Stimulated activated CD8-positive, alpha-beta memory T cell treated with anti-CD3 and anti-CD28 coated beads, Interleukin-7, amount 100 ng/mL, for 24 hours (primary cell): ENCODE data around the gene RABGAP1.

Experiments
- DNase-seq: peaks from one replicate; pipeline ENCODE4 v3.0.0-alpha.2; 2020; ENCODE audit warnings: low read depth

RABGAP1 gene

GRCh38 chr9:123046406-123047195 lies 105.8 kb downstream of the RABGAP1 start:
- no peak for DNase-seq

- no peak for DNase-seq
Observed at GRCh38 chr9:123048748-123049147, 107.9 kb downstream of the RABGAP1 start.

- no peak for DNase-seq
Observed at GRCh38 chr9:123049589-123050222, 108.9 kb downstream of the RABGAP1 start.

GRCh38 chr9:123053046-123053445 lies 112.2 kb downstream of the RABGAP1 start:
- DNase-seq = no peak

GRCh38 chr9:123053711-123054110 lies 112.9 kb downstream of the RABGAP1 start:
- DNase-seq = no peak

GRCh38 chr9:123058834-123059233 lies 118.0 kb downstream of the RABGAP1 start:
- DNase-seq = no peak

GRCh38 chr9:123059472-123060220 lies 118.8 kb downstream of the RABGAP1 start:
- DNase-seq = no peak

GRCh38 chr9:123061216-123061615 lies 120.4 kb downstream of the RABGAP1 start:
- no peak for DNase-seq

GRCh38 chr9:123062351-123063176 lies 121.7 kb downstream of the RABGAP1 start:
- no peak for DNase-seq

- no peak for DNase-seq
Observed at GRCh38 chr9:123063177-123063598, 122.4 kb downstream of the RABGAP1 start.

- DNase-seq = no peak
Observed at GRCh38 chr9:123063896-123064295, 123.1 kb downstream of the RABGAP1 start.

- DNase-seq = no peak
Observed at GRCh38 chr9:123064716-123065115, 123.9 kb downstream of the RABGAP1 start.

- DNase-seq = no peak
Observed at GRCh38 chr9:123065196-123065595, 124.4 kb downstream of the RABGAP1 start.

GRCh38 chr9:123067136-123067535 lies 126.3 kb downstream of the RABGAP1 start:
- DNase-seq = no peak

GRCh38 chr9:123069010-123069481 lies 128.2 kb downstream of the RABGAP1 start:
- DNase-seq = no peak

GRCh38 chr9:123070198-123070597 lies 129.4 kb downstream of the RABGAP1 start:
- DNase-seq = no peak

- DNase-seq = no peak
Observed at GRCh38 chr9:123072407-123072995, 131.7 kb downstream of the RABGAP1 start.

- no peak for DNase-seq
Observed at GRCh38 chr9:123073441-123073840, 132.6 kb downstream of the RABGAP1 start.

- no peak for DNase-seq
Observed at GRCh38 chr9:123073991-123074422, 133.2 kb downstream of the RABGAP1 start.

GRCh38 chr9:123074628-123075027 lies 133.8 kb downstream of the RABGAP1 start:
- no peak for DNase-seq

GRCh38 chr9:123080444-123080843 lies 139.6 kb downstream of the RABGAP1 start:
- no peak for DNase-seq
